Gastrocnemius medialis (tissue), 4 donors: ENCODE data around the gene SLC25A26.

Experiments
- POLR2A ChIP-seq, 2 donors: fragments of 450-650 bp; IDR thresholded peaks; one replicate each; pipeline ENCODE4 v1.6.1; 2017; ENCODE audit warnings: antibody characterized with exemption in 2 of 2, mild to moderate bottlenecking in 2 of 2, moderate library complexity in 2 of 2
- TF ChIP-seq, protein P1 (sequence below), 5 experiments: fragments of 450-650 bp in 3 of 5; fragments of 200-600 bp in 2 of 5; sonication (generic) in 2 of 5; IDR thresholded peaks in 4 of 5; conservative IDR thresholded peaks in 1 of 5; 1 replicate in 4 of 5; 2 replicates in 1 of 5; pipeline ENCODE4 v1.5.1; 2016 to 2019; ENCODE audit warnings: antibody characterized with exemption in 5 of 5, mild to moderate bottlenecking in 3 of 5, moderate library complexity in 3 of 5

- TF ChIP-seq, protein P1, sequence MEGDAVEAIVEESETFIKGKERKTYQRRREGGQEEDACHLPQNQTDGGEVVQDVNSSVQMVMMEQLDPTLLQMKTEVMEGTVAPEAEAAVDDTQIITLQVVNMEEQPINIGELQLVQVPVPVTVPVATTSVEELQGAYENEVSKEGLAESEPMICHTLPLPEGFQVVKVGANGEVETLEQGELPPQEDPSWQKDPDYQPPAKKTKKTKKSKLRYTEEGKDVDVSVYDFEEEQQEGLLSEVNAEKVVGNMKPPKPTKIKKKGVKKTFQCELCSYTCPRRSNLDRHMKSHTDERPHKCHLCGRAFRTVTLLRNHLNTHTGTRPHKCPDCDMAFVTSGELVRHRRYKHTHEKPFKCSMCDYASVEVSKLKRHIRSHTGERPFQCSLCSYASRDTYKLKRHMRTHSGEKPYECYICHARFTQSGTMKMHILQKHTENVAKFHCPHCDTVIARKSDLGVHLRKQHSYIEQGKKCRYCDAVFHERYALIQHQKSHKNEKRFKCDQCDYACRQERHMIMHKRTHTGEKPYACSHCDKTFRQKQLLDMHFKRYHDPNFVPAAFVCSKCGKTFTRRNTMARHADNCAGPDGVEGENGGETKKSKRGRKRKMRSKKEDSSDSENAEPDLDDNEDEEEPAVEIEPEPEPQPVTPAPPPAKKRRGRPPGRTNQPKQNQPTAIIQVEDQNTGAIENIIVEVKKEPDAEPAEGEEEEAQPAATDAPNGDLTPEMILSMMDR (IDR thresholded peaks at IDR 0.05 in 4 of 5, conservative IDR thresholded peaks at IDR 0.05 in 1 of 5), result no peak
- TF ChIP-seq POLR2A (IDR thresholded peaks at IDR 0.05), result no peak
These were observed 140.6 kb downstream of the SLC25A26 start for GRCh38 chr3:66361356-66361755.
